WTC11 (cell line): ENCODE data around the gene PTPA.

Experiments
- ATF3 ChIP-seq: sonication (generic); formaldehyde crosslinking; conservative IDR thresholded peaks from 2 replicates; pipeline ENCODE4 v1.8.1; 2022; ENCODE audit warnings: mild to moderate bottlenecking, missing genetic modification reagents
- CREB1 ChIP-seq: sonication (generic); formaldehyde crosslinking; IDR thresholded peaks from 2 replicates; pipeline ENCODE4 v1.8.0; 2023; ENCODE audit warnings: mild to moderate bottlenecking, missing genetic modification reagents
- ZNF121 ChIP-seq: sonication (generic); formaldehyde crosslinking; IDR thresholded peaks from 2 replicates; pipeline ENCODE4 v1.8.0; 2023; ENCODE audit warnings: missing genetic modification reagents
- TF ChIP-seq, protein P1 (sequence below): sonication (generic); formaldehyde crosslinking; IDR thresholded peaks from 2 replicates; pipeline ENCODE4 v1.8.0; 2022; ENCODE audit warnings: mild to moderate bottlenecking, missing genetic modification reagents
- TF ChIP-seq, protein P2 (sequence below): fragments of 200-600 bp; IDR thresholded peaks from 2 replicates; pipeline ENCODE4 v1.8.0; 2022; ENCODE audit warnings: antibody characterized with exemption
- TF ChIP-seq, protein P3 (sequence below): sonication (generic); formaldehyde crosslinking; IDR thresholded peaks from 2 replicates; pipeline ENCODE4 v1.8.1; 2023; ENCODE audit warnings: mild to moderate bottlenecking, missing genetic modification reagents, borderline replicate concordance

GRCh38 chr9:129175825-129176633 lies 64.8 kb downstream of the PTPA start:
- TF ChIP-seq, protein P1, sequence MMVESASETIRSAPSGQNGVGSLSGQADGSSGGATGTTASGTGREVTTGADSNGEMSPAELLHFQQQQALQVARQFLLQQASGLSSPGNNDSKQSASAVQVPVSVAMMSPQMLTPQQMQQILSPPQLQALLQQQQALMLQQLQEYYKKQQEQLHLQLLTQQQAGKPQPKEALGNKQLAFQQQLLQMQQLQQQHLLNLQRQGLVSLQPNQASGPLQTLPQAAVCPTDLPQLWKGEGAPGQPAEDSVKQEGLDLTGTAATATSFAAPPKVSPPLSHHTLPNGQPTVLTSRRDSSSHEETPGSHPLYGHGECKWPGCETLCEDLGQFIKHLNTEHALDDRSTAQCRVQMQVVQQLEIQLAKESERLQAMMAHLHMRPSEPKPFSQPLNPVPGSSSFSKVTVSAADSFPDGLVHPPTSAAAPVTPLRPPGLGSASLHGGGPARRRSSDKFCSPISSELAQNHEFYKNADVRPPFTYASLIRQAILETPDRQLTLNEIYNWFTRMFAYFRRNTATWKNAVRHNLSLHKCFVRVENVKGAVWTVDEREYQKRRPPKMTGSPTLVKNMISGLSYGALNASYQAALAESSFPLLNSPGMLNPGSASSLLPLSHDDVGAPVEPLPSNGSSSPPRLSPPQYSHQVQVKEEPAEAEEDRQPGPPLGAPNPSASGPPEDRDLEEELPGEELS (CRISPR knock-in tag), result no peak
- TF ChIP-seq ATF3 (CRISPR knock-in tag), result no peak
- TF ChIP-seq, protein P2, sequence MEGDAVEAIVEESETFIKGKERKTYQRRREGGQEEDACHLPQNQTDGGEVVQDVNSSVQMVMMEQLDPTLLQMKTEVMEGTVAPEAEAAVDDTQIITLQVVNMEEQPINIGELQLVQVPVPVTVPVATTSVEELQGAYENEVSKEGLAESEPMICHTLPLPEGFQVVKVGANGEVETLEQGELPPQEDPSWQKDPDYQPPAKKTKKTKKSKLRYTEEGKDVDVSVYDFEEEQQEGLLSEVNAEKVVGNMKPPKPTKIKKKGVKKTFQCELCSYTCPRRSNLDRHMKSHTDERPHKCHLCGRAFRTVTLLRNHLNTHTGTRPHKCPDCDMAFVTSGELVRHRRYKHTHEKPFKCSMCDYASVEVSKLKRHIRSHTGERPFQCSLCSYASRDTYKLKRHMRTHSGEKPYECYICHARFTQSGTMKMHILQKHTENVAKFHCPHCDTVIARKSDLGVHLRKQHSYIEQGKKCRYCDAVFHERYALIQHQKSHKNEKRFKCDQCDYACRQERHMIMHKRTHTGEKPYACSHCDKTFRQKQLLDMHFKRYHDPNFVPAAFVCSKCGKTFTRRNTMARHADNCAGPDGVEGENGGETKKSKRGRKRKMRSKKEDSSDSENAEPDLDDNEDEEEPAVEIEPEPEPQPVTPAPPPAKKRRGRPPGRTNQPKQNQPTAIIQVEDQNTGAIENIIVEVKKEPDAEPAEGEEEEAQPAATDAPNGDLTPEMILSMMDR, result no peak
- no peak for TF ChIP-seq CREB1 (CRISPR knock-in tag)
- no peak for TF ChIP-seq ZNF121 (CRISPR knock-in tag)
- TF ChIP-seq, protein P3, sequence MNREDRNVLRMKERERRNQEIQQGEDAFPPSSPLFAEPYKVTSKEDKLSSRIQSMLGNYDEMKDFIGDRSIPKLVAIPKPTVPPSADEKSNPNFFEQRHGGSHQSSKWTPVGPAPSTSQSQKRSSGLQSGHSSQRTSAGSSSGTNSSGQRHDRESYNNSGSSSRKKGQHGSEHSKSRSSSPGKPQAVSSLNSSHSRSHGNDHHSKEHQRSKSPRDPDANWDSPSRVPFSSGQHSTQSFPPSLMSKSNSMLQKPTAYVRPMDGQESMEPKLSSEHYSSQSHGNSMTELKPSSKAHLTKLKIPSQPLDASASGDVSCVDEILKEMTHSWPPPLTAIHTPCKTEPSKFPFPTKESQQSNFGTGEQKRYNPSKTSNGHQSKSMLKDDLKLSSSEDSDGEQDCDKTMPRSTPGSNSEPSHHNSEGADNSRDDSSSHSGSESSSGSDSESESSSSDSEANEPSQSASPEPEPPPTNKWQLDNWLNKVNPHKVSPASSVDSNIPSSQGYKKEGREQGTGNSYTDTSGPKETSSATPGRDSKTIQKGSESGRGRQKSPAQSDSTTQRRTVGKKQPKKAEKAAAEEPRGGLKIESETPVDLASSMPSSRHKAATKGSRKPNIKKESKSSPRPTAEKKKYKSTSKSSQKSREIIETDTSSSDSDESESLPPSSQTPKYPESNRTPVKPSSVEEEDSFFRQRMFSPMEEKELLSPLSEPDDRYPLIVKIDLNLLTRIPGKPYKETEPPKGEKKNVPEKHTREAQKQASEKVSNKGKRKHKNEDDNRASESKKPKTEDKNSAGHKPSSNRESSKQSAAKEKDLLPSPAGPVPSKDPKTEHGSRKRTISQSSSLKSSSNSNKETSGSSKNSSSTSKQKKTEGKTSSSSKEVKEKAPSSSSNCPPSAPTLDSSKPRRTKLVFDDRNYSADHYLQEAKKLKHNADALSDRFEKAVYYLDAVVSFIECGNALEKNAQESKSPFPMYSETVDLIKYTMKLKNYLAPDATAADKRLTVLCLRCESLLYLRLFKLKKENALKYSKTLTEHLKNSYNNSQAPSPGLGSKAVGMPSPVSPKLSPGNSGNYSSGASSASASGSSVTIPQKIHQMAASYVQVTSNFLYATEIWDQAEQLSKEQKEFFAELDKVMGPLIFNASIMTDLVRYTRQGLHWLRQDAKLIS (CRISPR knock-in tag), result no peak
